NOMO-1 (cell line): Measurements from ENCODE around the gene PGAM4.
"Not testable (repeated sequence)": the region's sequence is repeated elsewhere in the genome, so short reads cannot be mapped to it uniquely, and the experiment has no call there.

Source experiments
- DNase-seq, 2 experiments: peaks; one replicate each; lab custom pipeline; 2025; ENCODE audit not compliant: unreplicated experiment in 2 of 2; lab: John Stamatoyannopoulos, UW

The PGAM4 gene

GRCh38 chrX:77930581-77930980, 38.9 kb downstream of the PGAM4 start:
- peak in 1 of 2 experiments; percentile 10 for DNase-seq

- no peak for DNase-seq
Observed at GRCh38 chrX:77925764-77926163, 43.7 kb downstream of the PGAM4 start.

GRCh38 chrX:77924320-77924859, 45.0 kb downstream of the PGAM4 start:
- no peak for DNase-seq

- no peak for DNase-seq
Observed at GRCh38 chrX:77922787-77923186, 46.7 kb downstream of the PGAM4 start.

GRCh38 chrX:77919370-77919769, 50.1 kb downstream of the PGAM4 start:
- not testable (repeated sequence) for DNase-seq

- DNase-seq = peak in 1 of 2 experiments; percentile 29
Observed at GRCh38 chrX:77918568-77918967, 50.9 kb downstream of the PGAM4 start.
